Gastrocnemius medialis (tissue), 4 donors: Measurements from ENCODE around the gene PDLIM1.

Experiments
- POLR2A ChIP-seq, 2 donors: fragments of 450-650 bp; IDR thresholded peaks; one replicate each; pipeline ENCODE4 v1.6.1; 2017; ENCODE audit warnings: antibody characterized with exemption in 2 of 2, mild to moderate bottlenecking in 2 of 2, moderate library complexity in 2 of 2
- TF ChIP-seq, protein P1 (sequence below), 5 experiments: fragments of 450-650 bp in 3 of 5; fragments of 200-600 bp in 2 of 5; sonication (generic) in 2 of 5; IDR thresholded peaks in 4 of 5; conservative IDR thresholded peaks in 1 of 5; 1 replicate in 4 of 5; 2 replicates in 1 of 5; pipeline ENCODE4 v1.5.1; 2016 to 2019; ENCODE audit warnings: antibody characterized with exemption in 5 of 5, mild to moderate bottlenecking in 3 of 5, moderate library complexity in 3 of 5

DNA sequence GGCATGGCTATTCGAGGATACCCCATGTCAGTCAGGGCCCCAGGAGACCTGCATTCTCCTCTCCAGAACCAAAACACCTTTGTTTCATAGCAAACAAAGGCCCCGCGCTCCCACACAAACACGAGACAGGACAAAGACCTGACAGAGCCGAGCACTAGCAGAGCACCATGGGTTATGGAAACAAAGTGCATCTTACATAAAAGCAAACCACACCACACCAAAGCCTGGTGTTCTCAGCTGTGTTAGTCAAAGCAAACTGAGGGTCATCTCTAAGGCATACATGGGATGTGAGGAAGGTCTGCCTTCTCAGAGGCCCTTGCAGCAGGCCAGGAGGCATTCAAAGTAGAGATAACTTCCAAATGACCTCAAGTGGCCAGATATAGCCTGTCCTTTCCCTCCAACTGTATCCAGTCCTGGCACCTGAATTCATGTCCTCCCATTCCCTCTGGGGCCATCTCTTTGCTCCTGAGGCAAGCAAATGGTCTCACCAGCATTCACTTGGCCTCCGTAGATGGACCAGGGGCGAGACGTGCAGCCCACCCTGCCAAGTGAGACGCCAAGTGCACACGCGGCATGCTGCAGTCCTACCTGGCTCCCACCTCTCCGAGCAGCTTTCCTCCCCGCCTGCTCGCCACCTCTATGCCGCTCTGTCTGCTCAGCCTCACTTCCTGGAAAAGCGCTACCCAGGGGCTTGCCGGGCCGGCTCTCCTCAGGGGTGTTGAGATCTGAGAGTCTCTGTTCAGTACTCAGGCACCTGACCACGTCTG lies 45.3 kb upstream of the PDLIM1 start:
- no peak for TF ChIP-seq POLR2A (IDR thresholded peaks at IDR 0.05)
- TF ChIP-seq, protein P1, sequence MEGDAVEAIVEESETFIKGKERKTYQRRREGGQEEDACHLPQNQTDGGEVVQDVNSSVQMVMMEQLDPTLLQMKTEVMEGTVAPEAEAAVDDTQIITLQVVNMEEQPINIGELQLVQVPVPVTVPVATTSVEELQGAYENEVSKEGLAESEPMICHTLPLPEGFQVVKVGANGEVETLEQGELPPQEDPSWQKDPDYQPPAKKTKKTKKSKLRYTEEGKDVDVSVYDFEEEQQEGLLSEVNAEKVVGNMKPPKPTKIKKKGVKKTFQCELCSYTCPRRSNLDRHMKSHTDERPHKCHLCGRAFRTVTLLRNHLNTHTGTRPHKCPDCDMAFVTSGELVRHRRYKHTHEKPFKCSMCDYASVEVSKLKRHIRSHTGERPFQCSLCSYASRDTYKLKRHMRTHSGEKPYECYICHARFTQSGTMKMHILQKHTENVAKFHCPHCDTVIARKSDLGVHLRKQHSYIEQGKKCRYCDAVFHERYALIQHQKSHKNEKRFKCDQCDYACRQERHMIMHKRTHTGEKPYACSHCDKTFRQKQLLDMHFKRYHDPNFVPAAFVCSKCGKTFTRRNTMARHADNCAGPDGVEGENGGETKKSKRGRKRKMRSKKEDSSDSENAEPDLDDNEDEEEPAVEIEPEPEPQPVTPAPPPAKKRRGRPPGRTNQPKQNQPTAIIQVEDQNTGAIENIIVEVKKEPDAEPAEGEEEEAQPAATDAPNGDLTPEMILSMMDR (IDR thresholded peaks at IDR 0.05 in 4 of 5, conservative IDR thresholded peaks at IDR 0.05 in 1 of 5) = no peak
